ENCODE data around the gene PRKCB.
"Not testable (repeated sequence)": the region's sequence is repeated elsewhere in the genome, so short reads cannot be mapped to it uniquely, and the experiment has no call there.

Gene PRKCB

DNA sequence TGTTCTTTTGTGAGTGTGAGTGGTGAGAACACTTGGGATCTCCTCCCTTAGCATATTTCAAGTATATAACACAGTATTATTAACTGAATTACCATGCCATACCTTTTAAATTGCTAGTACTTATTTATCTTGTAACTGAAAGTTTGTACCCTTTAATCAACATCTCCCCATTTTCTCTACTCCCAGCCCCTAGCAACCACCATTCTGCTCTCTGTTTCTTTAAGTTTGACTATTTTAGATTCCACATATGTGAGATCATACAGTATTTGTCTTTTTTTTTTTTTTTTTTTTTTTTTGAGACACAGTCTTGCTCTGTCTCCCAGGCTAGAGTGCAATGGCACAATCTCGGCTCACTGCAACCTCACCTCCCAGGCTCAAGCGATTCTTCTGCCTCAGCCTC is 302.8 kb downstream of the PRKCB start:
- DNase-seq = no peak

DNA sequence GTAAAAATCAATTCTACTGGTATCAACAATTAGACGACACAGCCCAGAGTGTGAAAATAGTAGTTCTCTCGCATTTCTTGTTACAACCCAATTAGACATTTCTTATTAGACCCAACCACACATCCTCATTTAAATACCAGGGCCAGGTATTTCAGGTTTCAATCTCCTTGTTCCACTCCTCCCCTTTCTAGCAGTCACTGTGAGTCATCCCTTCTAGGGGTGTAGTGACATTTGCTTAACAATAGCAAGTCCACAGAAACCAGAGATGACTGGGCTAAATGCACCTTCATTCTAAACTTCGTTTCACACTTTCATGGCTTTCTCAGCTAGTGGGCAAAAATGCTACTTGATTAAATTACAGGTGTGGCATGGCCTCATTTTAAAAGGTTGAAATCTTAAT is 303.5 kb downstream of the PRKCB start:
- DNase-seq = no peak

DNA sequence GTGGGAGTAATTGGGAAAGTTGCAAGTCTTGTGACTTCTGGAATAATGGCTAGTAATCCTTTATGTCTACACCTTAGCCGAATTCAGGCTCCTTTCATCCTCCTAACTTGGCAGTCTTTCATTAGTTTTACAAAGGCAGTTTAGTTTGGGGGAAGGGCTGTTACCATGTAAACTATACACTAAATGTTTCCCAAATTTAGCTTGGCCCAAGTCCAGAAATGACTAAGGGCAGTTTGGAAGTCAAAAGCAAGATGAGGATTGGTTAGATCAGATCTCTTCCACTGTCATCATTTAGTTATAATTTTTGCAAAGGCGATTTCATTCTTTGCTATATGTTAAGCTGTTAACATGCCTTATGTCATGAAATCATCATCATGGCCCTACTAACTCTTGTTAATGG is 304.9 kb downstream of the PRKCB start:
- DNase-seq = no peak

DNA sequence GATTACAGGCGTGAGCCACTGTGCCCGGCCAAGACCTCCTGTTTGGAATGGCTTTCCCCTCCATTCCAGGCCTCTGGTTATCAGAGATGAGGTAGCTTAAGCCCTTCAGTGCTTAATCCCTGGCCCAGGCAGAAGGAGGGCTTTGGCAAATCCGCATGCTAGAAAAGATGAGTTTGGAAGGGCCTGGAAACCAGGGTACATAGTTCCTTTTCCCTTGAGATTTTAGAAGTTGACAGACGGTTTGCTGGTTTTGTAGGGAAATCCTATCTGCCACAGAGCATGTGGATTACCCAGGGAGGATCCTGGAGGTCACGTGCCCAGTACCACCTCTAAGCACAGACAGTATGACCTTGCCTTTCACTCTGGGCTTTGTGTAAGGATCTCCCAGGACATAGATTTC is 305.7 kb downstream of the PRKCB start:
- DNase-seq = no peak

DNA sequence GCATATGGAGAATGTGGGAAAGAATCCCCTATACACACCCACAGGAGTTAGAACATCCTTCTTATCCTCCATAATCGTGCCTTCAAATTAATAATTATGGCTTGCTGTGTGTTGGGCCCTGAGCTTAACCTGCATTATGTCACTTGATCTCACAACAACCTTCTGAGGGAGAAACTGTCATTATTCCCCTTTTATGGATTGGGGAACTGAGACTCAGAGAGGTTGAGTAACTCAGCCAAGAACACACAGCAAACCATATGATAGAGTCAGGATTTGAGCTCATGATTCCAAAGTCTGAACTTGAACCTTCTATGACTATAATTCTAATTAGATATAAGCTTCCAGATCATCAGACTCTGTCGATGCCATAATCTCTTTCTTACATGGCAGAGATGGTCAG is 306.1 kb downstream of the PRKCB start:
- DNase-seq = no peak

DNA sequence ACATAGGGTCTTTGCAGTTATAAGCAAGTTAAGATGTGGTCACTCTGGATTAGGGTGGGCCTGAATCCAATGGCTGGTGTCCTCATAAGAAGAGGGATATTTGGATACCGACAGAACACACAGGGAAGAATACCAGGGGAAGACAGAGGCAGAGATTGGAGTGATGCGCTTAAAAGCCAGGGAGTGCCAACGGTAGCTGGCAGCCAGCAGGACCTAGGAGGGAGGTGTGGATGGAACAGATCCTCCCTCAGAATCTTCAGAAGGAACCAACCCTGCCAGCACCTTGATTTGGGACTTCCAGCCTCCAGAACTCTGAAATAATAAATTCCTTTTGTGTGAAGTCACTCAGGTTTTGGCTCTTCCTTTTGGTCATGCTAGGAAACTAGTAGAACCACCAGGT is 310.1 kb downstream of the PRKCB start:
- DNase-seq = no peak

DNA sequence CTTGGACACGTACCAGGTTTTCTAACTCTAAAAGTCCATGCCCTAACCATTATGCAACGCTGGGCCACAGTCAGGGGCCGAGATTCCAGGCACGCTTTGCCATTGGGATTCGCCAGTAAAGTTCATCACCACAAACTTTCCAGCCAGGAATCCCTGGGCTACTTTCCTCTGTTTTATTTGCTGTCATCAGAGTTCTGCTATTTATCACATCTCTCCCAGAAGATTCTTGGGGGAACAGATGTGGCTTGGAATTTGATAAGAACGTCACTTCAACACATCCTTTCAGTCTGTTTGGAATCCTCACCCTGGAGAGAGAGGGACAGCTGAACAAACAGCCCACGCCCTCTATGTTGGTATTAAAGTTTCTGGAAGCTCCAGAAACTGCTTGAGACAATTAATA is 310.7 kb downstream of the PRKCB start:
- no peak for DNase-seq

DNA sequence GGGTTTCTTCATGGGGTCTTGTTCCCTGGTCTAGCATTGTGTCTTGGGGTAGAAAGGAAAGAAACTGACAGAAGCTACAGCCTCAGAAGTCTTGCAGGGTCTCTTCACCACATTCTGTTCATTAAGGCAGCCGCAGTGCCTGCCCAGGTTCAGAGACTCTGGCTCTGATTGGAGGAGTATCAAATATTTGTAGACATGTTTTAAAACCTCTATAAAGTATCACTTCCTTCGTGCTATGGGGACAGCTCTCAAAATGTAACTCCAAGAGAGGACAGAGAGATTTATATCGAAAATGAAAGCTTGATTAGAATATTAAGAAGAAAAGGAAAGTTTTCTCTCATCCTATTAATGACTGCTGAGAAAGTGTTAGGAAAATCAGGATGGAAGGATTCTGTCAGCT is 313.3 kb downstream of the PRKCB start:
- DNase-seq = no peak

DNA sequence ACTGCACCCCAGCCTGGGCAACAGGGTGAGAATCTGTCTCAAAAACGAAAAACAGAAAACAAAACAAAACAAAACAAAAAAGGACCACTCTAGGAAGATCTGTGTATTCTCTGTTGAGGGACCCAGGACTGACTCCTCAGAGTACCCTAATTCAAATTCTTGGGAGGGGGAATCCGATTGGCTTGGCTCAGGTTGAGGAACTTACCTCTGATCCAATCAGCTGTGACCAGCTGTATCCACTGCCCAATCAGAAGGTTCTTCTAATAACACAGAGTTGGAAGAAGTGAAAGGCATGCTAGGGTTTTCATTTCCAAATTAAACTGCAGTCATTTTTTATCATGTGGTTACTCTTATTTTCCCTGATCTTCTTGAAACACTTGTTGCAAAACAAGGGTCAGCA is 314.5 kb downstream of the PRKCB start:
- no peak for DNase-seq

DNA sequence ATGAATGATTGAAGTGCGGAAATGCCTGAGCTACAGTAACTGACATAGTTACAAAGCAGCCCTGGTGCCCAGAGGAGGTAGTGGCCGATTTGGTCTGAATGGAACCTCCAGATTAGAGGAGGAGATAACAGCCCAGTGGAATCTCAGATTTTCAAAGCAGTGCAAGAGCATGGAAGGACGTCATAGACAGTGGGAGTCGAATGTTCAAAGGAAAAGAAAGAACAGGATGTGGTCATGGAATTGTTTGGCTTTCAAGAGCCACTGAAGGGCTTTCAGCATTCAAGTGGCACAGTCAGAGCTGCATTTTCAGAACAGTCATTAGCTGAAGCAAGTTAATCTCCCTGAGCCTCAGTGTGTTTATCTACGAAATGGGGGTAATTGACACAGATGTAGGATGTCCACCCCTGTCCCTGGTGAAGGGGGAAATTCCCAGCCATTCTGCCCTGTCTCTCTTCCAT is 315.7 kb downstream of the PRKCB start:
- DNase-seq = no peak

DNA sequence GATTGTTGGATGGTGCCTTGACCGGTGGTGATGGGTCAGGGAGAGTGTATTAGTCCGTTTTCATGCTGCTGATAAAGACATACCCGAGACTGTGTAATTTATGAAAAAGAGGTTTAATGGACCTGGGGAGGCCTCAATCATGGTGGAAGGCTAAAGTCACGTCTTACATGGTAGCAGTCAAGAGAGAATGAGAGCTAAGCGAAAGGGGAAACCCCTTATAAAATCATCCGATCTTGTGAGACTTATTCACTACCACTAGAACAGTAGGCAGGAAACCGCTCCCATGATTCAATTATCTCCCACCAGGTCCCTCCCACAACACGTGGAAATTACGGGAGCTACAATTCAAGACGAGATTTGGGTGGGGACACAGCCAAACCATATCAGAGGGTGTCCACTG is 316.3 kb downstream of the PRKCB start:
- not testable (repeated sequence) for DNase-seq

DNA sequence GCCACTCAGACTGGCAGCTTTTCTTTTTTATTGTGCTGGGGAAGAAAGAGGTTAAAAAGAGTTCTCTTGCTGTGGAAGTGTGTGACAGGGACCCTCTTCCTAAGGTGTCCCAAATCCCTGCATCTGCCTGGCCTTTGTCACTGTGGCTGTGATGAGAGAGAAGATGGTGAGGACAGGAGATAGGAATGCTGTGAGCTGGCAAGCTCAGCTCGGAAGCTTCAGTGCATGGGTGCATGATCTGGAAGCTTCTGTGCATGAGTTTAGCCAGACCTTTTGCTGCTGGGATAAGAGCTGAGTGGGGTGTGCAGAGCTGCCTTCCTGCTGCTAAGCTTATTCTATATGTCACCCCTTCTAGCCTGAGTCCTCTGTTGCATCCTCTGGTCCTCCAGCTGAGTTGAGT is 317.0 kb downstream of the PRKCB start:
- DNase-seq = no peak

DNA sequence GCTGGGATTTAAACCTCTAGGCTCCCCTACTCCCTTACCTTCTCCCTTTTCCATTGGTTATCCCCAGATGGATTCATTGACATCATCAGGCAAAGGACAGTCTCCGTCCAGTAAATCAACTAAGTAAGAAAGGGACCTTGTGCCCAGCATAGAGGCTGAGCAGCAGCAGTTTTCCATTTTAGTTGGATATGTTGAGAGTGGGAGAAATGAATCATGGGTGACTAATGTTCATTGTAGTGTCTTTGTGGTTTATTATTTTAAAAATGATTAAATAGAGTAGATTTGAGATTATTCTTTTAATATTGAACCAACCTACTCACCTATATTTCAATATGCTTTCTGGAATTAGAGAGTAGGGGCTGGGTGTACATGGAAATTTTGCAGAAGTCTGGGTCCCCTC is 321.0 kb downstream of the PRKCB start:
- DNase-seq = no peak

DNA sequence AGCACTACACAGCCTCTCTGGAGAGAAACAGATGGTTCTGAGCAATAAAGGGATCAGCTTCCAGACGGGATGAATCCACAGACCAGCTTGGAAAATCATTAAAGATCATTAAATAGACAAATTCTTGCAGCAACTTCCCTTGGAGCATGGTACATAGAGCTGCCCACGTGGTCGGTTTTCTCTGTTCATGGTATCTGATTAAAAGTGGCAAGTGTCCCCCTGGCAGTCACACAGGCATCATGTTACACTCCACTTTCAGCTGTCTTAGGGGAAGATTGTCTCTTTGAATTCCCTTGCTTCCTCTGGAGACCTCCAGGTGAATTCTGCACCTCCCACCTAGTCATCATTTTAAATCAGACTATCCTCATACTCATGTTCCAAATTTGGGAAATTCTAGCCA is 328.2 kb downstream of the PRKCB start:
- DNase-seq = no peak

DNA sequence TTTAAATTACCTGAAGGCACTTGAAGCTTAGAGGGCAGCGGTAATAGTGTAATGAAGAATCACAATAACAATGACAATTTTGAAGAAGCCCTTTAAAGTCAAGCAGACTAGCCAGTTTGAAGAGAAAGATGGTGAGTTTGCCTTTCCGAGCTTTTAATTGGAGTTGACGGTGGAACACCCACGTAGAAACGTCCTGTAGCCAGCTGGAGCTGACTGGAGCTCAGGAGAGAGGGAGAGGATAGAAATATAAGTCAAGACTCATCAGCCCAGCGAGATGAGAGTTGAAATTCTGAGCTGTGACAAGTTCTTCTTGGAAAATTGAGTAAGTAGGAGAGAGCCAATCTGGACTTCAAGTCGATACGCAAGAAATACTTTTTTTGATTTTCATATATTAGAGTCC is 328.6 kb downstream of the PRKCB start:
- no peak for DNase-seq

DNA sequence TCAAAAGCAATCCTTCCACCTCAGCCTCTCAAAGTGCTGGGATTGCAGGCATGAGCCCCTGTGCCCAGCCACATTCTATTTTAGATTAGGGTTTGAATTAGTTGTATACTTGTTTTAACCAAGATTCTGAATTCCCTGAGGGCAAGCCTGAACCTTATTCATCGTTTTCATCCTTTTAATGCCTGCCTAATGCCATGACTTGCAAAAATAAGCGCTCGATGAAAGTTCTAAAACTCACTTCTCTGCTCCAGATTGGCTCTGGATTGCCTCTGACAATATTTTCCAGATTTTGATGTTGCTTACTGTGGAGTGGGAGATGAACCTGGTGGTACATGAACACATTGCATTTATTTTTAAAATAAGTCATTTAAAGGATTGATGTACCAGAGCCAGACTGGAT is 329.5 kb downstream of the PRKCB start:
- DNase-seq = no peak

DNA sequence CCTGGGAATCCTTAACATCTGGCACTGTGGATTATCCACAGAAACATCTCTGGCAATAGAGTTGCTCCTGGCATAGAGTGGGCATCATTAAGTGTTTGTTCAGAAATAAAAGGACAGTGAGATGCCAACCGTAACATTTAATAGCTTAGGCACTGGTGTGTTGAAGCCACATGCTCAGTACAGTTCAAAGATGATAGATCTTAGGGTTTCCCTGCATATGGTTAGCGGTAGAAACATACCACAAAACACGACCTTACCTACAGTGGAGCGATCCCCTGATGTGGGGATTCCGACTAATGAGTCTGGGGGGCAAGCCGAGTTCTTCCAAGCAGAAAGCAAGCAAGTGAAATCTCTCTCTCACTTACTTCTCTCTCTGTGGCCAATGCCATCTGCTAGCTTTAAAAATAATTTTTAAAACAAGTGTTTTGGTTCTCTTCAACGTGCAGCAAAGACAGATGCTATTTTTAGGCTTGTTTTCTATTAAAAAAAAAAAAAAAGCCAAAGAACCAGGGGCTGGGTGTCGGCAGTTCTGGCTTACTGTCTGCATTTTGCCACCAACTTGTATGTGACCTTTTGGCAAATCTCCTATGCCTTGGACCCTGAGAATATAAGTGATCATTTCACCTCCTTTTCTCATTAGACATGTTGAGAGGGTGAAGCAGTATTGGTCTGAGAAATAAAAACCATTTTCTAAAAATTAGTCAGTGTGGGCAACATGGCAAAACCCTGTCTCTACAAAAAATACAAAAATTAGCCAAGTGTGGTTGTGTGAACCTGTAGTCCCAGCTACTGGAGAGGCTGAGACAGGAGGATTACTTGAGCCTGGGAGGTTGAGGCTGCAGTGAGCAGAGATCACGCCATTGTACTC is 331.1 kb downstream of the PRKCB start:
- no peak for DNase-seq

DNA sequence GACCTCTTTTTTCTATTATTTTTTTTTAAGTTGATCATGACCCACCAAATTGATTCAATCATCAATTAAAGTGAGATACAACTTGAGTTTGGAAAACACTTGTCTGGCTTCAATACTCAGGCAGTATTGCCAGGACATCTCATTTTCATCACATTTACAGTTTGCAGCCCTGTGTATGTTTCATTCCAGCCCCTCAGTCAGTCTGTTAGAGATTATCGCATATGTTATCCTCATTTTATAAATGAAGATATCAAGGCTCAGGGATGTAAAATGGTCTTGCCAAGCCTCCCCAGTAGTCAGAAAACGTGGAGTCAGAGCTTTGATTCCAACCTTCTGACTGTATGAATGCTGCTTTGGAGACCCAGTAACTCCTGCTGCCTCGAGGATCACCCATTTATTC is 333.1 kb downstream of the PRKCB start:
- no peak for DNase-seq

DNA sequence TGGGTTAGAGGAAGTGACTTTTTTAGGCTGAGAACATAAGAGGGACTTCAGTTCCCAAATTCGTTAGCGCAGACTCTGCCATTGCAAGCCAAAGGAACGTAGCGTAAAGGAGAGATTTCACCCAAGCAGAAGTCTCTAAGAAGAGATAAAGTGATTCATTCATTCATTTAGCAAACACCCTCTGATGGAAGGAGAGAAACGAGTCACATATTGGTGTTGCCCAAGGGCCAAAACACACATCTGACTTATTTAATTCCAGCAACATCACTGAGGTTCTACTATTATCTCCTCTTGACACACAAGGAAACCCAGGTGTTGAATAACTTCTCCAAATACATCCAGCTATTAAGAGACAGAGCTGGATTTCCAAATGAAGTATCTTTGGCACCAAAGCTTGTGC is 334.6 kb downstream of the PRKCB start:
- DNase-seq = no peak

DNA sequence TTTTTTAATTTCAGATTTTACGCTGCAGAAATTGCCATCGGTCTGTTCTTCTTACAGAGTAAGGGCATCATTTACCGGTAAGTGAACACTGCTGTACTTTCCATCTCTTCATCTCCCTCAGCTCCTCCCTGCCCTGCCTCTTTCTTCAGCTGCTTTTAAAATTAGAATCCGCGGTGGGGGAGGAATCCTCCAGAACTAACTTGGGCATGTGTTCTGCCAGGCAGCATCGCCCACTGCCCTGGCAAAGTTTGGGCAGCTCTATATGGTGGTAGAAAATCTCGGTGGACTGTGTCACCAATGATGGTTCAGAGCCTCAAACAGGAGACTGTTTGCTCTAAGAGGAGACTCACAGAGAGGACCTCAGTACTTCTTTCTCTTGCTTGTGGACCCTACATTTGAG is 338.7 kb downstream of the PRKCB start:
- no peak for DNase-seq

DNA sequence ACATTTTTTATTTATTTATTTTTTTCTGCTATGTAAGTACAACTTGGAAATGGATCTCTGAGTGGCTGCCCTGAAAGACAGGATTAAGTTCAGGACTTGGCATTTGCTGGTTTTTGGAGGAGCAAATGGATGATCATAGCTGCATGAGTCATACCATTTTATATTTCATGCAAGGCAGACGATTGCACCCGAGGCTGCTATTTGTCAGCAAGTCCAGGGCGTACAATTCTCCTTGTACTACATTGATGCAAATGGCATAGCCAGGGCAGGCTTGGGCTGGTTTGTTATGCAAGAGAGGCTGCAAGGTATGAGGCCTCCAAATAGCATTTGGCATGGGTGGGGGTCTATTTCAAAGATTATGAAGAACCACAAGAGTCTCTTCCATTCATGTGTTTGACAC is 339.2 kb downstream of the PRKCB start:
- DNase-seq = no peak

DNA sequence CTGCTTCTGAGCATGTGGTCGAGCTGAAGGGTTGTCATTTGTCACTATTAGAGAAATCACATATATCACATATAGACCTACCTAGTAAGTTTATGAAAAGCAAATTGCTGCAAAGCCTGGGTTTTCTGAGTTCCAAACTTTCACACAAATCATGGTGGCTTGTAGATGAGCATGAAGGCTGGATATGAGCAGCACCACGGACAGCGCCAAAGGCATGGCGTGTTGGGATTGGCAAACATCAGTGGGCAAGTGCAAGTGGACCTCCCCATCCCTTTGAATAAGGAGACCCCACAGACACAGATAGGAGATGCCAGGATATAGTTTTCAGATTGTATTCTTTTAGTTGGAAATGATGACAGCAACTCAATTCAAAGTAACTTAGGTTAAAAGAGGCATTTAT is 342.7 kb downstream of the PRKCB start:
- DNase-seq = no peak

DNA sequence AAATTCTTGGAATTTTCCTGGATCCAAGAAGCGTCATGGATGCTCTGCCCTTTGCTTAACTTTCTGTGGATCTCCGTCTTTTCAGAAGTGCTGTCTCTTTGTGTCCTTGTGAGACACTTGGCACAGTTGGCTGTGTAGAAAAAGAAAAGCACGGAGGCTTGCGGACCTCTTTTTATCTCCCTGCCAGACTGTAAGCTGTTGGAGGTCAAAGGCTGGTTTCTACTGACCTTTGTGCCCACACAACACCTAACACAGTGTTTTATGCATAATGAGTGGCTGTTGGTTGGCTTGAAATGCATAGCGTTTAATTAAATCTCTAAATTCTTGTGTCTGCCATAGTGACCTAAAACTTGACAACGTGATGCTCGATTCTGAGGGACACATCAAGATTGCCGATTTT is 344.7 kb downstream of the PRKCB start:
- DNase-seq = no peak

DNA sequence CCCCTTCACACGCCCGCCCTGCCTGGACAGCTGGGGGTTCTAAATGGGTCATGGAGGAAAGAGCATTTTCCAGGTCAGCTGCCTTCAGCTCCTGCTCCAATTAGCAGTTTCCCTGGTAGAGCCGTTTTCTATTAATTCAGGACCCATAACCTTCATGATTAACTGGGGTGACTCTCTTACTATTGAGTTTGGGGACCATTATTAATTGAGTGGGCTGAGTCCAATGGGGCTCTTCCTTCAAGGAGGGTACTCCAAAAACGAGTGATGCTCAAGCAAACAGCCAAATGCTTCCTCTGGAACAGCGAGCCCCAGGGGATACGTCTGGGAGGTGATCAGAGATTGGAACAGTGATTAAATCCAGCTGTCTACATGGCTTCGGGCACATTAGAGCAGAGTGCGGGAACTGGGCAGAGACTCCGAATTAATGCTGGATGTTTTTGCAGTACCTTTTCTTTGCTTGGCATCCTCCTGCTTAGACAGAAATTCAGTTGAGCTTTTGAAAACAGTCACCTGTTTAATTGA is 352.3 kb downstream of the PRKCB start:
- DNase-seq = no peak

DNA sequence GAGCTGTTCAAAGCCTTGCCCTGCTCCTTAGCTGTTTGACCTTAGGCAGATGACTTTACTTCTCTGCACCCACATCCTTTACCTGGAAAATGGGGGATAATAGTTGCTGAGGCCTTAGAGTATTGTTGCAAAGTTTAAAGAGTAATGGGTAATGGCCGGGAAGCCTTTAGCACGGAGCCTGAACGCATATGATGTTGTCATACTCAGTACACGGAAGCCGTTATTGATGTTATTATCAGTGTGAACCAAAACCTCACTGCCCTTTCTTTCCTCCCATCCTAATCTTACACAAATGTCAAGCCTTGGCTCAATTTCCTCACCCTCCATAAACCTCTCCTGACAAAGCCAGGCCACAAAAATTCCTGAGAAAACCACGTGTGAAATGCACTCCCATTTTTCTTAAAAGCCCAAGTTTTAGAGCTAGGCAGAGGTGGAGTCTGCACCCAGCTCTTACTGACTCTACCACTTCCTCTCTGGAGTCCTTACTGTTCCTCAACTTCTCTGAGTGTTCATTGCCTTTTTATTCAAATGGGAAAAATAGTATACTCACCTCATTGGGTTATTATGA is 353.1 kb downstream of the PRKCB start:
- DNase-seq = no peak

All from activated CD8-positive, alpha-beta memory T cell treated with anti-CD3 and anti-CD28 coated beads, Interleukin-2, amount 50 U/mL, for 4 hours (primary cell).